Smooth muscle cell (in vitro differentiated cells): ENCODE results near the gene ERICH6. TPM values are rescaled to one million over a fixed set of nuclear protein-coding genes. Genes with fewer than 3 reads are reported as not detected.

ENCODE experiments used
- DNase-seq: peaks from one replicate; lab custom pipeline; 2025; ENCODE audit not compliant: unreplicated experiment; lab: John Stamatoyannopoulos, UW
- H2AFZ ChIP-seq: fragments of 200-600 bp; sonication (generic); 2 replicates; pipeline ENCODE4 v1.6.0; 2016; ENCODE audit warnings: antibody characterized with exemption, low read depth, mild to moderate bottlenecking
- H3F3A ChIP-seq: fragments of 200-600 bp; sonication (generic); 2 replicates; pipeline ENCODE4 v1.6.0; 2017; ENCODE audit warnings: antibody characterized with exemption, low read depth
- H3K27ac ChIP-seq: fragments of 200-600 bp; sonication (generic); 2 replicates; pipeline ENCODE4 v1.5.1; 2016; ENCODE audit warnings: low read depth, mild to moderate bottlenecking
- H3K27me3 ChIP-seq: fragments of 200-600 bp; sonication (generic); 2 replicates; pipeline ENCODE4 v1.6.1; 2016; ENCODE audit warnings: low read depth, mild to moderate bottlenecking
- H3K36me3 ChIP-seq: fragments of 200-600 bp; sonication (generic); 2 replicates; pipeline ENCODE4 v1.5.1; 2016; ENCODE audit warnings: low read depth
- H3K4me1 ChIP-seq: fragments of 200-600 bp; sonication (generic); 2 replicates; pipeline ENCODE4 v1.5.1; 2016; ENCODE audit warnings: low read depth
- H3K4me2 ChIP-seq: fragments of 200-600 bp; sonication (generic); 2 replicates; pipeline ENCODE4 v1.6.0; 2016; ENCODE audit warnings: mild to moderate bottlenecking
- H3K4me3 ChIP-seq: fragments of 200-600 bp; sonication (generic); 2 replicates; pipeline ENCODE4 v1.5.1; 2016; ENCODE audit warnings: mild to moderate bottlenecking
- H3K79me2 ChIP-seq: fragments of 200-600 bp; sonication (generic); 2 replicates; pipeline ENCODE4 v1.6.0; 2016; ENCODE audit warnings: low read depth, mild to moderate bottlenecking
- H3K9ac ChIP-seq: fragments of 200-600 bp; sonication (generic); 2 replicates; pipeline ENCODE4 v1.6.0; 2016; ENCODE audit warnings: low read depth
- H3K9me3 ChIP-seq: fragments of 200-600 bp; sonication (generic); replicated peaks from 2 replicates; pipeline ENCODE4 v1.5.1; 2016; ENCODE audit warnings: low read depth
- H4K20me1 ChIP-seq: fragments of 200-600 bp; sonication (generic); 2 replicates; pipeline ENCODE4 v1.6.0; 2016; ENCODE audit warnings: low read depth
- WGBS: methylation state at CpG from one replicate; pipeline ENCODE4 v1.1.7; 2016; ENCODE audit warnings: low lambda C conversion rate; 5-methylcytosine and 5-hydroxymethylcytosine counted together
- polyA plus RNA-seq: library from polyadenylated mRNA; unstranded; fragments of >200 nt; fragmentation: Nextera tagmentation; extraction: Ambion mirVana; gene quantifications from 2 replicates; pipeline ENCODE4 v1.2.1, GENCODE V29; 2016
- total RNA-seq: library from RNA; depleted of rRNA; stranded (reverse); fragments of >200 nt; gene quantifications from 2 replicates; pipeline ENCODE4 v1.2.3, GENCODE V29; 2014
- TF ChIP-seq, protein P1 (sequence below): fragments of 200-600 bp; sonication (generic); IDR thresholded peaks from 2 replicates; pipeline ENCODE4 v1.5.1; 2017; ENCODE audit warnings: borderline replicate concordance, mild to moderate bottlenecking, antibody characterized with exemption; ENCODE audit not compliant: insufficient read depth, poor library complexity, severe bottlenecking

Gene ERICH6
- total and polyA plus RNA-seq, 2 experiments from 2014 or later, result 0.38 TPM; not detected in 1

DNA sequence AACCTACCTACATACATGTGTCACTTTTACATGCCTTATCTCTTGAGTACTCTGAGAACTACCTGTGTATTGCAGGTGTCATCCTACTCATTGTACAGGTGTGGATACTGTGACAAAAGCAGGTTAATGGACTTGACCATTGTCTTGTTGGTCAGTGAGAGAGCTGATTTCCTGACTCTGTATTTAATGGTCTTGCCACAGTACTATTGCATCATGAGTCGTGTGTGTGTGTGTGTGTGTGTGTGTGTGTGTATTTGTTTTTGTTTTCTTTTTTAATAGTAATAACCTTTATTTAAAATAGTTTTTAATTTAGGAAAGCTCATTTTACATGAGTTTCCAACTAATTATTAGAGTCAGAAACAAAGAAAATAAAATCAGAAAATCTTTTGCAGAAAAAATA lies 92.9 kb downstream of the ERICH6 start:
- Histone ChIP-seq H3K4me2 (no peak overlapping the region), H3K27ac (no peak overlapping the region), H4K20me1 (peaks cover 83% of the 10 kb centered on the region), H3K4me3 (no peak overlapping the region), H3K4me1 (peaks cover 16% of the 10 kb centered on the region), H3K9ac (no peak overlapping the region), H3K79me2 (peaks cover 88% of the 10 kb centered on the region), H3K36me3 (no peaks in the 10 kb centered on the region), H3K9me3 (no peaks in the 10 kb centered on the region), H3K27me3 (no peaks in the 10 kb centered on the region), H3F3A (no peaks in the 10 kb centered on the region), H2AFZ (no peak overlapping the region)
- DNase-seq, result no peak
- WGBS, result 85% methylated on average over 1 of the region's 1 CpG
- TF ChIP-seq, protein P1, sequence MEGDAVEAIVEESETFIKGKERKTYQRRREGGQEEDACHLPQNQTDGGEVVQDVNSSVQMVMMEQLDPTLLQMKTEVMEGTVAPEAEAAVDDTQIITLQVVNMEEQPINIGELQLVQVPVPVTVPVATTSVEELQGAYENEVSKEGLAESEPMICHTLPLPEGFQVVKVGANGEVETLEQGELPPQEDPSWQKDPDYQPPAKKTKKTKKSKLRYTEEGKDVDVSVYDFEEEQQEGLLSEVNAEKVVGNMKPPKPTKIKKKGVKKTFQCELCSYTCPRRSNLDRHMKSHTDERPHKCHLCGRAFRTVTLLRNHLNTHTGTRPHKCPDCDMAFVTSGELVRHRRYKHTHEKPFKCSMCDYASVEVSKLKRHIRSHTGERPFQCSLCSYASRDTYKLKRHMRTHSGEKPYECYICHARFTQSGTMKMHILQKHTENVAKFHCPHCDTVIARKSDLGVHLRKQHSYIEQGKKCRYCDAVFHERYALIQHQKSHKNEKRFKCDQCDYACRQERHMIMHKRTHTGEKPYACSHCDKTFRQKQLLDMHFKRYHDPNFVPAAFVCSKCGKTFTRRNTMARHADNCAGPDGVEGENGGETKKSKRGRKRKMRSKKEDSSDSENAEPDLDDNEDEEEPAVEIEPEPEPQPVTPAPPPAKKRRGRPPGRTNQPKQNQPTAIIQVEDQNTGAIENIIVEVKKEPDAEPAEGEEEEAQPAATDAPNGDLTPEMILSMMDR, result no peak

DNA sequence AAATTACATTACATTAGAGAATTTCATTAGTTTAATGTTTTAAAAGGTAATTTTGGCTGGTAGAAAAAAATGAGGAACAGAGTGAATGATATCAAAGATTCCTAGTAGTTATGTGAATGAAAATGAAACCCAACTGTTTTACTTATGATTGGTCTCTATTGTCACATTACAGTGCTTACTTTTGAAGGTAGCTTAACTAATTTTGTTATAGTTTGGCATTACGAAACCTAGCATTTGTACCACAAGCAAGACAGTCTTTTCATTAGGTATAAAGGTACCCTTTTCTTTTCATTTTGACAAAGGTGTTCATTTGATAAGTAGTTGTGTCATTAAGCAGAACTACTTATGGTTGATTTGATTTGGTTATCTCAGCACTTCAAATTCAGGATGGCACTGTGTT lies 93.7 kb downstream of the ERICH6 start:
- Histone ChIP-seq H3K79me2 (peaks cover 96% of the 10 kb centered on the region), H4K20me1 (peaks cover 91% of the 10 kb centered on the region), H3K9ac (no peak overlapping the region), H3K27me3 (no peaks in the 10 kb centered on the region), H3K4me3 (no peak overlapping the region), H3K4me2 (no peak overlapping the region), H3K27ac (no peak overlapping the region), H2AFZ (no peak overlapping the region), H3F3A (no peaks in the 10 kb centered on the region), H3K4me1 (peaks cover 16% of the 10 kb centered on the region), H3K36me3 (no peaks in the 10 kb centered on the region), H3K9me3 (no peaks in the 10 kb centered on the region)
- TF ChIP-seq, protein P1, result no peak
- WGBS, result 42% methylated on average over 1 of the region's 1 CpG
- DNase-seq, result no peak

Other genes starting within 250 kb of the ERICH6 start
- gene SERP1, start 157.4 kb downstream of the ERICH6 start, total RNA-seq, result 268 TPM in 2 replicates
- gene SERP1, start 157.4 kb downstream of the ERICH6 start, polyA plus RNA-seq, result 202 and 247 TPM in 2 replicates
- 155 and 166 TPM in 2 replicates for gene EIF2A, start 157.1 kb downstream of the ERICH6 start, total RNA-seq
- 34.0 and 44.1 TPM in 2 replicates for gene EIF2A, start 157.1 kb downstream of the ERICH6 start, polyA plus RNA-seq
- gene SELENOT, start 100.6 kb downstream of the ERICH6 start, total RNA-seq, result 92.5 and 93.0 TPM in 2 replicates
- 122 and 128 TPM in 2 replicates for gene SELENOT, start 100.6 kb downstream of the ERICH6 start, polyA plus RNA-seq
- 38.1 and 43.9 TPM in 2 replicates for gene SIAH2, start 59.2 kb upstream of the ERICH6 start, total RNA-seq
- gene SIAH2, start 59.2 kb upstream of the ERICH6 start, polyA plus RNA-seq, result 44.9 and 45.8 TPM in 2 replicates
- gene MINDY4B, start 201.5 kb upstream of the ERICH6 start, total RNA-seq, result not detected in 2 replicates
- not detected in 2 replicates for gene MINDY4B, start 201.5 kb upstream of the ERICH6 start, polyA plus RNA-seq